ENCODE data around the gene SLC4A2. TPM values are rescaled to one million over a fixed set of nuclear protein-coding genes. Genes with fewer than 3 reads are reported as not detected.
"Not testable (repeated sequence)": the region's sequence is repeated elsewhere in the genome, so short reads cannot be mapped to it uniquely, and the experiment has no call there.

SLC4A2 gene
- total RNA-seq, 1 donor from 2014 or later = 128 TPM

- H3K36me3 Mint-ChIP-seq (ENCODE audit: low read depth) = peaks cover 4% of the 10 kb centered on the region
- H3K9me3 Mint-ChIP-seq = no peaks in the 10 kb centered on the region
- DNase-seq (ENCODE audit: low spot score) = no peak
- no peak overlapping the region for H3K4me3 Mint-ChIP-seq
- intact Hi-C loops (cut with micrococcal nuclease) = loop anchor here (1.0 kb wide), 5 partner anchors 12 to 40 kb away; partner anchors contain the start of genes ABCB8 and FASTK
- H3K27ac Mint-ChIP-seq = peak overlapping the region; percentile 96
- peaks cover 18% of the 10 kb centered on the region for H3K4me1 Mint-ChIP-seq (ENCODE audit: low read depth)
- H3K27me3 Mint-ChIP-seq (ENCODE audit: insufficient read depth) = no peaks in the 10 kb centered on the region
Measured at GRCh38 chr7:151039850-151040548, 19.4 kb upstream of the SLC4A2 start.

GRCh38 chr7:151040616-151041375 lies 18.6 kb upstream of the SLC4A2 start:
- no peak for DNase-seq (ENCODE audit: low spot score)
- peaks cover 4% of the 10 kb centered on the region for H3K36me3 Mint-ChIP-seq (ENCODE audit: low read depth)
- intact Hi-C loops (cut with micrococcal nuclease) = no loop called here
- no peaks in the 10 kb centered on the region for H3K27me3 Mint-ChIP-seq (ENCODE audit: insufficient read depth)
- H3K4me3 Mint-ChIP-seq = no peak overlapping the region
- no peak overlapping the region for H3K27ac Mint-ChIP-seq
- H3K9me3 Mint-ChIP-seq = no peaks in the 10 kb centered on the region
- peaks cover 18% of the 10 kb centered on the region for H3K4me1 Mint-ChIP-seq (ENCODE audit: low read depth)

DNA sequence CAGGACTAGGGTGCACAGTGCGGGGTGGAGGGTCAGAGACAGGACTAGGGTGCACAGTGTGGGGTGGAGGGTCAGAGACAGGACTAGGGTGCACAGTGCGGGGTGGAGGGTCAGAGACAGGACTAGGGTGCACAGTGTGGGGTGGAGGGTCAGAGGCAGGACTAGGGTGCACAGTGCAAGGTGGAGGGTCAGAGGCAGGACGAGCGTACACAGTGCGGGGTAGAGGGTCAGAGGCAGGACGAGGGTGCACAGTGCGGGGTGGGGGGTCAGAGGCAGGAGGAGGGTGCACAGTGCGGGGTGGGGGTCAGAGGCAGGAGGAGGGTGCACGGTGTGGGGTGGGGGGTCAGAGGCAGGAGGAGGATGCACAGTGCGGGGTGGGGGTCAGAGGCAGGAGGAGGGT lies 15.9 kb upstream of the SLC4A2 start:
- DNase-seq (ENCODE audit: low spot score); H3K27ac Mint-ChIP-seq; H3K9me3 Mint-ChIP-seq; intact Hi-C loops (cut with micrococcal nuclease); H3K4me3 Mint-ChIP-seq; H3K27me3 Mint-ChIP-seq (ENCODE audit: insufficient read depth); H3K36me3 Mint-ChIP-seq (ENCODE audit: low read depth): not testable (repeated sequence)
- H3K4me1 Mint-ChIP-seq (ENCODE audit: low read depth) = peaks cover 17% of the 10 kb centered on the region

DNA sequence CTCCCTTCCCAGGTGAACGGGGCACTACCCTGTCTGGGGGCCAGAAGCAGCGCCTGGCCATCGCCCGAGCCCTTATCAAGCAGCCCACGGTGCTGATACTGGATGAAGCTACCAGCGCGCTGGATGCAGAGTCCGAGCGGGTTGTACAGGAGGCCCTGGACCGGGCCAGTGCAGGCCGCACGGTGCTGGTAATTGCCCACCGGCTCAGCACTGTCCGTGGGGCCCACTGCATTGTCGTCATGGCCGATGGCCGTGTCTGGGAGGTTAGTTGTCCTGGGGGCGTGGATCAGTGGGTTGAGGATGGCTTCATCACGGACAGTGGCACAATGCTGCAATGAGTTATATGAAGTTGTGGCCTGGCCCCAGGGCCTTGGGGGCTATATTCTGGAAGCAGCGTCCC lies 15.4 kb upstream of the SLC4A2 start:
- no peaks in the 10 kb centered on the region for H3K27me3 Mint-ChIP-seq (ENCODE audit: insufficient read depth)

GRCh38 chr7:151045262-151045661 lies 14.1 kb upstream of the SLC4A2 start:
- H3K4me1 Mint-ChIP-seq (ENCODE audit: low read depth) = no peaks in the 10 kb centered on the region
- peaks cover 6% of the 10 kb centered on the region for H3K27me3 Mint-ChIP-seq (ENCODE audit: insufficient read depth)
- intact Hi-C loops (cut with micrococcal nuclease) = no loop called here

More for the DNA sequence above, 15.4 kb upstream of the SLC4A2 start:
- H3K36me3 Mint-ChIP-seq (ENCODE audit: low read depth) = peaks cover 4% of the 10 kb centered on the region
- intact Hi-C loops (cut with micrococcal nuclease) = no loop called here
- no peak overlapping the region for H3K4me3 Mint-ChIP-seq
- H3K4me1 Mint-ChIP-seq (ENCODE audit: low read depth) = peaks cover 12% of the 10 kb centered on the region
- H3K9me3 Mint-ChIP-seq = no peaks in the 10 kb centered on the region
- DNase-seq (ENCODE audit: low spot score) = no peak
- no peak overlapping the region for H3K27ac Mint-ChIP-seq

DNA sequence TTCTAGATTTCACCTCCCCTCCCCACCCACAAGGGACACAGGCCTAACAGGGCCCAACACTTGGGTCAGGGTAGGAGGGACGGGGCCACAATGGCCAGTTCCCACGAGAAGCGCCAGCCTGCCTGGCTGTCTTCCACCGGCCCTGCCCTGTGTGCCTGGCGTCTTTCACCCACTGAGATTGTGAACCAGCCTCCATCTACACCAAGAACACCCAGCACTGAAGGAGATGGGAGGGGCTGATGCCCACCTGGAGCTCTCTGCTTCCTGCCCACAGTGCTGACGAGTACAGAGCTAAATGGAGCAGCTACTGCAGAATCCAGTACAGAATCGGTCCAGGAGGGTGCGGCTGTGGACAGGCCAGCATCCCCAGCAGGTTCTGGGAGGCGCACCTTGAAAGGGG lies 13.4 kb upstream of the SLC4A2 start:
- H3K27ac Mint-ChIP-seq = no peak overlapping the region
- peaks cover 10% of the 10 kb centered on the region for H3K27me3 Mint-ChIP-seq (ENCODE audit: insufficient read depth)
- no peaks in the 10 kb centered on the region for H3K9me3 Mint-ChIP-seq
- no peak for DNase-seq (ENCODE audit: low spot score)
- no peak overlapping the region for H3K4me3 Mint-ChIP-seq
- peaks cover 2% of the 10 kb centered on the region for H3K36me3 Mint-ChIP-seq (ENCODE audit: low read depth)
- intact Hi-C loops (cut with micrococcal nuclease) = no loop called here
- no peaks in the 10 kb centered on the region for H3K4me1 Mint-ChIP-seq (ENCODE audit: low read depth)

More at GRCh38 chr7:151045262-151045661, 14.1 kb upstream of the SLC4A2 start:
- Mint-ChIP-seq H3K36me3 (ENCODE audit: low read depth) (peaks cover 2% of the 10 kb centered on the region), H3K9me3 (no peaks in the 10 kb centered on the region), H3K4me3 (no peak overlapping the region), H3K27ac (no peak overlapping the region)
- no peak for DNase-seq (ENCODE audit: low spot score)

DNA sequence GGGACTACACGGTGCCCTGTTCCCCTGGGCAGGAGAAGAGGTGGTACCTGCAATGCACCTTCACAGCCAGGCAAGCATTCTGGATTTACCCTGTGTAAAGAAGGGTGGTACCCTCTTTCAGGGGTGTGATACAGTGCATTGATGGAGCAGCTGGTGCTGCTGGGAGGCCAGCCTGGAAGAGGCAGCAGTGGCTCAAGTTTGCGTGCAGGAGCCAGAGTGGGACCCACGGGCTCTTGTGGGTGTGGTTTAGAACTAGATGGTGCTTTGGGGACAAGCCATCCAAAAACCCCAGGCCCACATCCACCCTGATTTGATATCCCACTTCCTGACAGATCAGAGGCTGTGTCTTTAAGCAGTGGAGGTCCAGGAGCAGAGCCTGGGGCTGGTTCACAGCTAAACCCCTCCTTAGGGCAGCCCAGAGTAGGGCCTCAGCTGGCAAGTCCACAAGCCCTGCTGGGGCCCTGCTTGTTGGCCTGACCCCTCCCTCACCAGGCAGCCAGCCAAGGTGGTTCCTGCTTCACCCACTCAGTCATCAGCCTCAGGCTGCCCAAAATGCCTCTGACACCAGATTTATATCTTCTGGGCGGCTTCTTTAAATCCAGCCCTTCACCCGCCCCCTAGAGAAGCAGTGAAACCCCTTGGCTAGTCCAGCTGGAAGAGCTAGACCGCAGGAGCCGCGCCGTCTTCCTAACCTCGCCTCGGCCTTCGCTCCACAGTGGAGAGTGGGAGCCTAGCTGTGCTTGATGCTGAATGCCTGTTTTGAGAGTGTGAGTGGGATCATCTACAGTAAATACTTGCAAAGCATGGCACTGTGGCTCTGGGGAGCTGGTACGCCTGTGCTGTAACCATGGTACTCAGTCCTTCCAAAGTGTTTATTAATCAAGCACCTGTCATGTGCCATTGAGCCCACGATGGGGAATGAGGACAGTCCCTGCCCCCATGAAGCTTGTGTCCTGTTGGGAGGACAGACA lies 12.5 kb upstream of the SLC4A2 start:
- Mint-ChIP-seq H3K9me3 (no peaks in the 10 kb centered on the region), H3K36me3 (ENCODE audit: low read depth) (peaks cover 2% of the 10 kb centered on the region), H3K27ac (no peak overlapping the region), H3K4me3 (no peak overlapping the region), H3K27me3 (ENCODE audit: insufficient read depth) (peaks cover 10% of the 10 kb centered on the region), H3K4me1 (ENCODE audit: low read depth) (no peaks in the 10 kb centered on the region)
- no peak for DNase-seq (ENCODE audit: low spot score)
- intact Hi-C loops (cut with micrococcal nuclease) = no loop called here

- DNase-seq (ENCODE audit: low spot score) = no peak
- Mint-ChIP-seq H3K27ac (no peak within 1 kb of the TSS), H3K27me3 (ENCODE audit: insufficient read depth) (peaks cover 10% of the 10 kb centered on the region), H3K4me1 (ENCODE audit: low read depth) (peaks cover 9% of the 10 kb centered on the region), H3K9me3 (no peaks in the 10 kb centered on the region), H3K36me3 (ENCODE audit: low read depth) (peaks cover 7% of the 10 kb centered on the region), H3K4me3 (no peak within 1 kb of the TSS)
- intact Hi-C loops (cut with micrococcal nuclease) = no loop called here
Measured at GRCh38 chr7:151047976-151048815, 11.2 kb upstream of the SLC4A2 start, which contains the start of gene ASIC3. ASIC3 (plus strand) TSS chr7:151048531; CDS start chr7:151048886, 355 bp downstream.

- Mint-ChIP-seq H3K36me3 (ENCODE audit: low read depth) (peaks cover 7% of the 10 kb centered on the region), H3K27ac (no peak overlapping the region), H3K4me1 (ENCODE audit: low read depth) (peaks cover 12% of the 10 kb centered on the region), H3K27me3 (ENCODE audit: insufficient read depth) (peaks cover 10% of the 10 kb centered on the region), H3K9me3 (no peaks in the 10 kb centered on the region), H3K4me3 (no peak overlapping the region)
- intact Hi-C loops (cut with micrococcal nuclease) = no loop called here
- DNase-seq (ENCODE audit: low spot score) = no peak
Measured at GRCh38 chr7:151048911-151049463, 10.4 kb upstream of the SLC4A2 start.

DNA sequence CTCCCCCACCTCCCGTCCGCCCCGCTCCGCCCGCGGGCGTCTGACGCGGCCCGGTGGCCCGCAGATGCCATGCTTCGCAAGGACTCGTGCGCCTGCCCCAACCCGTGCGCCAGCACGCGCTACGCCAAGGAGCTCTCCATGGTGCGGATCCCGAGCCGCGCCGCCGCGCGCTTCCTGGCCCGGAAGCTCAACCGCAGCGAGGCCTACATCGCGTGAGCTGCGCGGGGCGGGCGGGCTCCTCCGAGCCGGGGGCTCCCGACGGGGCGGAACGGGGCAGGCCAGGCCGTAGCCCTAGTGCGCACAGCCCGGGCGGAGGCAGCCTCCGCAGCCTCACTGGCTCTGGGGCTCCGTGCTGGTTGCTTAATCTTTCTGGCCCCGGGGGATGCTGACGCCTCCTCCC lies 8.3 kb upstream of the SLC4A2 start:
- H3K27ac Mint-ChIP-seq = no peak overlapping the region
- peaks cover 5% of the 10 kb centered on the region for H3K36me3 Mint-ChIP-seq (ENCODE audit: low read depth)
- intact Hi-C loops (cut with micrococcal nuclease) = no loop called here
- peaks cover 10% of the 10 kb centered on the region for H3K27me3 Mint-ChIP-seq (ENCODE audit: insufficient read depth)
- H3K4me3 Mint-ChIP-seq = no peak overlapping the region
- peaks cover 13% of the 10 kb centered on the region for H3K4me1 Mint-ChIP-seq (ENCODE audit: low read depth)
- H3K9me3 Mint-ChIP-seq = no peaks in the 10 kb centered on the region
- peak; percentile 58 for DNase-seq (ENCODE audit: low spot score)

GRCh38 chr7:151053096-151053495 lies 6.3 kb upstream of the SLC4A2 start:
- H3K36me3 Mint-ChIP-seq (ENCODE audit: low read depth) = peaks cover 5% of the 10 kb centered on the region
- H3K27me3 Mint-ChIP-seq (ENCODE audit: insufficient read depth) = peaks cover 10% of the 10 kb centered on the region
- no peaks in the 10 kb centered on the region for H3K9me3 Mint-ChIP-seq
- no peak overlapping the region for H3K4me3 Mint-ChIP-seq
- intact Hi-C loops (cut with micrococcal nuclease) = no loop called here
- peaks cover 29% of the 10 kb centered on the region for H3K4me1 Mint-ChIP-seq (ENCODE audit: low read depth)
- H3K27ac Mint-ChIP-seq = no peak overlapping the region
- no peak for DNase-seq (ENCODE audit: low spot score)

DNA sequence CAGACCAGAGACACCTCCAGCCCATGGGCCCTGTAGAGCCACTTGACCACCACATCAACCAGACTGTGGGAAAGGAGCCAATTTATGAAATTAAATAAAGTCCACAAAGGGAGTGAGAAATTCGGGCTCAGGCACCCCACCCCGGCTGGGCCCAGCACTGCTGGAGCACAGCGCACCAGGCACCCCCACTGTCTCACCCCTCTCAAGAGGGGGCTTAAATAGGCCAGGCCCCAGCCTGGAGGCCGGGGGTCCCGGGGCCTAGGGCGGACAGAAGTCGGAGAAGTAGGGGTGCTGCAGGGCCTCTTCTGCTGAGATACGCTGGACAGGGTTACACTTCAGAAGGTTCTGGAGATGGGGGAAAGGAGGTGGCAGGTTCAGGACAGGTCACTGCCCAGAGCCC lies 5.6 kb upstream of the SLC4A2 start:
- Mint-ChIP-seq H3K27ac (no peak overlapping the region), H3K4me3 (no peak overlapping the region), H3K4me1 (ENCODE audit: low read depth) (peaks cover 33% of the 10 kb centered on the region), H3K9me3 (no peaks in the 10 kb centered on the region), H3K36me3 (ENCODE audit: low read depth) (peaks cover 5% of the 10 kb centered on the region), H3K27me3 (ENCODE audit: insufficient read depth) (peaks cover 10% of the 10 kb centered on the region)
- DNase-seq (ENCODE audit: low spot score) = no peak
- intact Hi-C loops (cut with micrococcal nuclease) = no loop called here
